GM18511 (cell line): Measurements from ENCODE around the gene ITPR1.

ENCODE experiments used
- ATAC-seq: cut with Tn5 transposase; IDR thresholded peaks from one replicate; pipeline ENCODE4 v1.9.1; 2021; ENCODE audit warnings: mild to moderate bottlenecking, moderate library complexity; ENCODE audit not compliant: unreplicated experiment

The ITPR1 gene

GRCh38 chr3:4738737-4739274 lies 245.7 kb downstream of the ITPR1 start:
- no peak for ATAC-seq

- ATAC-seq, result no peak
Observed at GRCh38 chr3:4739289-4740236, 246.4 kb downstream of the ITPR1 start.

- ATAC-seq, result no peak
Observed at GRCh38 chr3:4740397-4741105, 247.4 kb downstream of the ITPR1 start.

- ATAC-seq, result no peak
Observed at GRCh38 chr3:4741106-4741403, 247.9 kb downstream of the ITPR1 start.

- no peak for ATAC-seq
Observed at GRCh38 chr3:4741404-4742307, 248.5 kb downstream of the ITPR1 start.

- ATAC-seq, result no peak
Observed at GRCh38 chr3:4742359-4742758, 249.2 kb downstream of the ITPR1 start.

GRCh38 chr3:4743371-4743770 lies 250.2 kb downstream of the ITPR1 start:
- no peak for ATAC-seq

GRCh38 chr3:4744405-4745234 lies 251.5 kb downstream of the ITPR1 start:
- ATAC-seq, result no peak

- ATAC-seq, result no peak
Observed at GRCh38 chr3:4745235-4745610, 252.1 kb downstream of the ITPR1 start.

GRCh38 chr3:4746241-4746958 lies 253.3 kb downstream of the ITPR1 start:
- ATAC-seq, result no peak

GRCh38 chr3:4748127-4748526 lies 255.0 kb downstream of the ITPR1 start:
- no peak for ATAC-seq

GRCh38 chr3:4748701-4749378 lies 255.7 kb downstream of the ITPR1 start:
- peak; percentile 27 for ATAC-seq

- peak; percentile 15 for ATAC-seq
Observed at GRCh38 chr3:4749567-4750002, 256.4 kb downstream of the ITPR1 start.

- no peak for ATAC-seq
Observed at GRCh38 chr3:4750306-4750968, 257.3 kb downstream of the ITPR1 start.

GRCh38 chr3:4751029-4751501 lies 257.9 kb downstream of the ITPR1 start:
- ATAC-seq, result no peak

GRCh38 chr3:4751502-4752101 lies 258.5 kb downstream of the ITPR1 start:
- no peak for ATAC-seq

- peak; percentile 23 for ATAC-seq
Observed at GRCh38 chr3:4752201-4753072, 259.3 kb downstream of the ITPR1 start.
